Activated gamma-delta T cell treated with anti-CD3 and anti-CD28 coated beads, Interleukin-2, amount 50 U/mL, for 16 hours (primary cell): Measurements from ENCODE around the gene GRIN3A.

ENCODE experiments used
- DNase-seq: peaks from one replicate; pipeline ENCODE4 v3.0.0-alpha.2; 2020; ENCODE audit warnings: low read depth

The GRIN3A gene

GRCh38 chr9:101705135-101705661 lies 33.2 kb downstream of the GRIN3A start:
- no peak for DNase-seq

GRCh38 chr9:101702257-101702656 lies 36.2 kb downstream of the GRIN3A start:
- DNase-seq = no peak

GRCh38 chr9:101693546-101694336 lies 44.7 kb downstream of the GRIN3A start:
- no peak for DNase-seq

GRCh38 chr9:101691657-101692056 lies 46.8 kb downstream of the GRIN3A start:
- no peak for DNase-seq

GRCh38 chr9:101689039-101689438 lies 49.4 kb downstream of the GRIN3A start:
- no peak for DNase-seq

- DNase-seq = no peak
Measured at GRCh38 chr9:101684665-101685064, 53.8 kb downstream of the GRIN3A start.

GRCh38 chr9:101683236-101683635 lies 55.2 kb downstream of the GRIN3A start:
- DNase-seq = no peak

- DNase-seq = no peak
Measured at GRCh38 chr9:101677861-101678260, 60.6 kb downstream of the GRIN3A start.

GRCh38 chr9:101675341-101675740 lies 63.1 kb downstream of the GRIN3A start:
- DNase-seq = no peak

- DNase-seq = no peak
Measured at GRCh38 chr9:101674165-101674564, 64.3 kb downstream of the GRIN3A start.

- DNase-seq = no peak
Measured at GRCh38 chr9:101673642-101674041, 64.8 kb downstream of the GRIN3A start.

GRCh38 chr9:101671567-101671966 lies 66.9 kb downstream of the GRIN3A start:
- DNase-seq = no peak

- no peak for DNase-seq
Measured at GRCh38 chr9:101668421-101668820, 70.0 kb downstream of the GRIN3A start.

GRCh38 chr9:101664453-101664852 lies 74.0 kb downstream of the GRIN3A start:
- DNase-seq = no peak

- DNase-seq = no peak
Measured at GRCh38 chr9:101652601-101653175, 85.8 kb downstream of the GRIN3A start.

GRCh38 chr9:101650142-101650541 lies 88.3 kb downstream of the GRIN3A start:
- DNase-seq = no peak

- no peak for DNase-seq
Measured at GRCh38 chr9:101648493-101648892, 90.0 kb downstream of the GRIN3A start.

- no peak for DNase-seq
Measured at GRCh38 chr9:101639785-101640665, 98.4 kb downstream of the GRIN3A start.

GRCh38 chr9:101639311-101639710 lies 99.1 kb downstream of the GRIN3A start:
- no peak for DNase-seq

GRCh38 chr9:101636247-101636646 lies 102.2 kb downstream of the GRIN3A start:
- DNase-seq = no peak

GRCh38 chr9:101635473-101635872 lies 103.0 kb downstream of the GRIN3A start:
- no peak for DNase-seq

- DNase-seq = no peak
Measured at GRCh38 chr9:101634741-101635409, 103.6 kb downstream of the GRIN3A start.
